SU-DHL-6 (cell line): Measurements from ENCODE around the gene TTI1.

Experiments used
- CTCF ChIP-seq: fragments of 200-600 bp; sonication (generic); IDR thresholded peaks from one replicate; pipeline ENCODE4 v1.5.1; 2017; ENCODE audit warnings: antibody characterized with exemption, mild to moderate bottlenecking, low read length, moderate library complexity; ENCODE audit not compliant: insufficient read depth, poor library complexity, severe bottlenecking
- EZH2phosphoT487 ChIP-seq: fragments of 200-600 bp; sonication (generic), shearing (Covaris generic); conservative IDR thresholded peaks from 2 replicates; pipeline ENCODE4 v1.6.1; 2018; ENCODE audit warnings: mild to moderate bottlenecking, antibody characterized with exemption, low read length, moderate library complexity, mixed read lengths

GRCh38 chr20:38075161-38075998 lies 42.1 kb upstream of the TTI1 start:
- no peak for TF ChIP-seq CTCF
- no peak for TF ChIP-seq EZH2phosphoT487
